Activated CD8-positive, alpha-beta T cell treated with anti-CD3 and anti-CD28 coated beads for 36 hours (primary cell): Measurements from ENCODE around the gene SRP14. TPM values are rescaled to one million over a fixed set of nuclear protein-coding genes. Genes with fewer than 3 reads are reported as not detected.

ENCODE experiments used
- ATAC-seq: fragments of 200-7000 bp; cut with Tn5 transposase; one replicate; pipeline ENCODE4 v1.10.0; 2021; ENCODE audit warnings: mild to moderate bottlenecking, moderate library complexity
- CTCF ChIA-PET: fragments of 350-600 bp; sonication (Branson Sonifier 250); formaldehyde crosslinking; loops from one replicate; lab custom pipeline; 2021; ENCODE audit warnings: antibody characterized with exemption; lab: Charles Lee
- POLR2A ChIA-PET: fragments of 350-600 bp; sonication (Branson Sonifier 250); formaldehyde crosslinking; loops from one replicate; lab custom pipeline; 2021; ENCODE audit warnings: antibody characterized with exemption; lab: Charles Lee
- DNase-seq: peaks from one replicate; pipeline ENCODE4 v3.0.0-alpha.2; 2020
- H3K27ac Mint-ChIP-seq: one replicate; pipeline ENCODE4 v1.8.0; 2021; ENCODE audit warnings: mild to moderate bottlenecking, mixed read lengths
- H3K27me3 Mint-ChIP-seq: one replicate; pipeline ENCODE4 v1.8.0; 2021; ENCODE audit warnings: mixed read lengths
- H3K36me3 Mint-ChIP-seq: one replicate; pipeline ENCODE4 v1.8.0; 2021; ENCODE audit warnings: low read depth, mixed read lengths
- H3K4me1 Mint-ChIP-seq: one replicate; pipeline ENCODE4 v1.8.0; 2021; ENCODE audit warnings: low read depth, mixed read lengths
- H3K4me3 Mint-ChIP-seq: one replicate; pipeline ENCODE4 v1.8.0; 2021; ENCODE audit warnings: mild to moderate bottlenecking, moderate library complexity, mixed read lengths
- H3K9me3 Mint-ChIP-seq: one replicate; pipeline ENCODE4 v1.8.0; 2021; ENCODE audit warnings: mixed read lengths
- intact Hi-C: fragments of 100-400 bp; cut with micrococcal nuclease; formaldehyde crosslinking; loops from one replicate; pipeline ENCODE4 v1.10.0; 2022
- total RNA-seq, 2 experiments: library from RNA; stranded (reverse); gene quantifications; one replicate each; pipeline ENCODE4 v1.2.3, GENCODE V29; 2021
- TF ChIP-seq, protein P1 (sequence below): fragments of 200-600 bp; IDR thresholded peaks from one replicate; pipeline ENCODE4 v1.8.0; 2022; ENCODE audit warnings: antibody characterized with exemption, mild to moderate bottlenecking

The SRP14 gene
- total RNA-seq, 2 experiments from 2014 or later: 147 to 152 TPM

DNA sequence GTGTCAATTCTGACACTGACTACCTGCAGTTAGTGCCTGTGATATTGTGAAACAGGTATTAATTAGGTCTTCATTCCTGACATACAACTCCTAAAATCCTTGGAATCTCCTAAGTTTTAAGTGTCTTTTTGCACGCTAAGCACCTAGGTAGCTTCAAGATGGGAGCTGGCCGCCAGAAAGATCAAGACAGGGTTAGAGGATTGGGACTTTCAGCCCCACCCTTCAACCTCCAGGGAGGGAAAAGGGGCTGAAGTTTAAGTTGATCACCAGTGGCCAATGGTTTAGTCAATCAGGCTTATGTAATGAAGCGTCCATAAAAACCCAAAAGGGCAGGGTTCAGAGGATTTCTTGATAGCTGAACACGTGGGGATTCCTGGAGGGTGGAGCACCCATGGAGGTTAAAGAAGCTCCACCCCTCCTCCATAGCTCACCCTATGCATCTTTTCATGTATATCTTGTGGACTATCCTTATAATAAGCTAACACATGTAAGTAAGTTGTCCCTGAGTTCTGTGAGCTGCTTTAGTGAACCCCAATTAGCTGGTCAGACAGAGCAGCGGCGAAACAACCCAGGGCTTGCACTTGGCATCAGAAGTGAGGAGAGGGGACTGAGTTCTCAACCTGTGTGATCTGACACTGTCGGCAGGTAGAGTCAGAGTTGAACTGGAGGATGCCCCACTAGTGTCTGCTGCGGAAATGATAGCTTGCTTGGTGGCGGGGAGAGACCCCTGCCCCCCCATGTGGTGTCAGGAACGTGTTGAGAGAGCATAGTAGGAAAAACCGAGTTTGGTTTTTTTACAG lies 12.8 kb upstream of the SRP14 start:
- ChIA-PET POLR2A (interaction anchor here (0.9 to 1.3 kb wide), 3 partner anchors 22 to 56 kb away, joined by 3 to 4 read pairs (median 3); partner anchors contain the start of gene BMF), CTCF (interaction anchor here (0.8 to 5.6 kb wide), 7 partner anchors 45 to 267 kb away, joined by 3 to 31 read pairs (median 5); no protein-coding TSS in a partner anchor)
- no peak for ATAC-seq
- TF ChIP-seq, protein P1, sequence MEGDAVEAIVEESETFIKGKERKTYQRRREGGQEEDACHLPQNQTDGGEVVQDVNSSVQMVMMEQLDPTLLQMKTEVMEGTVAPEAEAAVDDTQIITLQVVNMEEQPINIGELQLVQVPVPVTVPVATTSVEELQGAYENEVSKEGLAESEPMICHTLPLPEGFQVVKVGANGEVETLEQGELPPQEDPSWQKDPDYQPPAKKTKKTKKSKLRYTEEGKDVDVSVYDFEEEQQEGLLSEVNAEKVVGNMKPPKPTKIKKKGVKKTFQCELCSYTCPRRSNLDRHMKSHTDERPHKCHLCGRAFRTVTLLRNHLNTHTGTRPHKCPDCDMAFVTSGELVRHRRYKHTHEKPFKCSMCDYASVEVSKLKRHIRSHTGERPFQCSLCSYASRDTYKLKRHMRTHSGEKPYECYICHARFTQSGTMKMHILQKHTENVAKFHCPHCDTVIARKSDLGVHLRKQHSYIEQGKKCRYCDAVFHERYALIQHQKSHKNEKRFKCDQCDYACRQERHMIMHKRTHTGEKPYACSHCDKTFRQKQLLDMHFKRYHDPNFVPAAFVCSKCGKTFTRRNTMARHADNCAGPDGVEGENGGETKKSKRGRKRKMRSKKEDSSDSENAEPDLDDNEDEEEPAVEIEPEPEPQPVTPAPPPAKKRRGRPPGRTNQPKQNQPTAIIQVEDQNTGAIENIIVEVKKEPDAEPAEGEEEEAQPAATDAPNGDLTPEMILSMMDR: no peak
- H3K4me1 Mint-ChIP-seq: peaks cover 89% of the 10 kb centered on the region
- intact Hi-C loops: no loop called here
- H3K27me3 Mint-ChIP-seq: no peaks in the 10 kb centered on the region
- H3K9me3 Mint-ChIP-seq: no peaks in the 10 kb centered on the region
- DNase-seq: peak; percentile 42
- H3K36me3 Mint-ChIP-seq: peaks cover 18% of the 10 kb centered on the region
- H3K4me3 Mint-ChIP-seq: no peak overlapping the region
- peak overlapping the region; percentile 31 for H3K27ac Mint-ChIP-seq

DNA sequence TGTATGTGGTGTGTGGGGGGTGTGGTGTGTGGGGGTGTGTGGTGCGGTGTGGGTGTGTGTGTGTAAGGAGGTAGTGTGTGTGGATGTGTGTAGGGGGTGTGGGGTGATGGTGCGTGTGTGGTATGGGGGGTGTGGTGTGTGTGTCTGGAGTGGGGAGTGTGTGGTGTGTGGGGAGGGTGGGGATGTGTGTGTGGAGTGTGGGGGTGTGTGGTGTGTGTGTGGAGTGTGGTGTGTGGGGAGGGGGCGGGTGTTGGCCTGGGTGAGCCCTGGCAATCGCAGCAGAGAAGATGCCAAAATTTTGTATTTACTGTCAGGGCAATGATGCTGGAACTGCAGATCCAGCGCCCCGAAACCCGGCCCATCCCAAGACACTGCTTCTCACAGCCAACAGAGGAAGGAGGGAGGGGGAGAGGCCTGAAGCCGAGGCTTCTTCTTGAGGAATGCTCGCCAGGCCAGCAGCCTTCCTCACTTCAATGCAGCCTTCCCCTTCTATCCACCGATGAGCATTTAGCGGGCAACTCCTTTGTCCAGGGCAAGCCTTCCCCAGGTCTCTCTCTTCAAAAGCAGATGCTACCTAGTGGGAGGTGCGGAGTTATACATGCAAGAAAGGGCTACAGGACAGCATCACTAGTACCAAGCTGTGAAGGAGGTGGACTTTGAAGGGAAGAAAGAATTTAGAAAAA lies 11.9 kb upstream of the SRP14 start:
- Mint-ChIP-seq H3K36me3 (peaks cover 20% of the 10 kb centered on the region), H3K27me3 (no peaks in the 10 kb centered on the region), H3K9me3 (no peaks in the 10 kb centered on the region), H3K4me3 (no peak overlapping the region), H3K27ac (no peak overlapping the region), H3K4me1 (peaks cover 92% of the 10 kb centered on the region)
- intact Hi-C loops: no loop called here
- ATAC-seq (no peak), DNase-seq (peak; percentile 21)
- CTCF ChIA-PET: interaction anchor here (1.0 to 5.6 kb wide), 3 partner anchors 51 to 224 kb away, joined by 3 to 31 read pairs (median 6); no protein-coding TSS in a partner anchor
- POLR2A ChIA-PET: no interaction called here
- TF ChIP-seq, protein P1: no peak

GRCh38 chr15:40048926-40049475 lies 10.0 kb upstream of the SRP14 start:
- Mint-ChIP-seq H3K27ac (peak overlapping the region; percentile 48), H3K9me3 (no peaks in the 10 kb centered on the region), H3K4me1 (peaks cover 92% of the 10 kb centered on the region), H3K27me3 (no peaks in the 10 kb centered on the region), H3K36me3 (peaks cover 20% of the 10 kb centered on the region), H3K4me3 (no peak overlapping the region)
- intact Hi-C loops: loop anchor here (5.0 kb wide), 1 partner anchor 113 kb away; the partner anchor contains the start of gene BUB1B
- TF ChIP-seq, protein P1: no peak
- ChIA-PET POLR2A (interaction anchor here (1.0 to 3.1 kb wide), 7 partner anchors 14 to 112 kb away, joined by 3 to 21 read pairs (median 8); partner anchors contain the start of genes BMF and BUB1B), CTCF (interaction anchor here (0.7 to 8.1 kb wide), 9 partner anchors 9 to 258 kb away, joined by 3 to 198 read pairs (median 4); no protein-coding TSS in a partner anchor)
- DNase-seq: no peak
- no peak for ATAC-seq

DNA sequence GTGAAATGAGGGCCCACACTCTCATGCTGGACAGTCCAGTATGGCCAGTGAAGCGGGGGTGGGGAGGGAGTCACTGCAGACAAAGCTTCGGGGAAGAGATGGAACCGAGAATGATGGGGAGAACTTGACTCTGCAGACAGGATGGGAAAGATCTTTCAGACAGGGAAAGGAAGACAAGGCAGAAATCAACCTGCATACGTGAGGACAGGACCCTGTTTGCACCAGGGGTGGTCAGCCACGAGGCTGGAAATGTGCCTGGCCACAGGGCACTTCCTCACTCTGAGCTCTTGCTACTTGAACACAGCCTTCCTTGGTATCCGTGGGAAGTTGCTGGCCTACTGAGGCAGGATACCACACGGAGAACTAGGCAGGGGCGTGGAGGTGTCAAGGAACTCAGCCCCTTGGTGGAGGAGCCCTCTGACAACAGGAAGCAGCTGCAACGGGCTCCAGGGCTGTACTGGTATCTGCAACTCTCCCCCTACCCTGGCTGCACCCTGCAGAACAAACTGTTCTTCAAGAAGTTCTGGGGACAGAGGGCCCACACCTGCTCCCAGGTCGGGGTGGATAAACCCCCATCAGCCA lies 9.3 kb upstream of the SRP14 start:
- Mint-ChIP-seq H3K36me3 (peaks cover 16% of the 10 kb centered on the region), H3K27me3 (no peaks in the 10 kb centered on the region), H3K9me3 (no peaks in the 10 kb centered on the region), H3K4me3 (peak overlapping the region; percentile 38), H3K27ac (peak overlapping the region; percentile 94), H3K4me1 (peaks cover 87% of the 10 kb centered on the region)
- ATAC-seq (no peak), DNase-seq (peak; percentile 52)
- intact Hi-C loops: loop anchor here (5.0 kb wide), 1 partner anchor 114 kb away; the partner anchor contains the start of gene BUB1B
- ChIA-PET POLR2A (interaction anchor here (0.8 to 3.1 kb wide), 11 partner anchors 8 to 259 kb away, joined by 3 to 21 read pairs (median 4); partner anchors contain the start of genes BMF, BUB1B and PLCB2), CTCF (interaction anchor here (0.7 to 8.1 kb wide), 14 partner anchors 10 to 262 kb away, joined by 3 to 198 read pairs (median 4); partner anchors contain the start of gene BUB1B)
- TF ChIP-seq, protein P1: no peak
